Measurements from ENCODE around the gene SLC25A38.

The SLC25A38 gene

DNA sequence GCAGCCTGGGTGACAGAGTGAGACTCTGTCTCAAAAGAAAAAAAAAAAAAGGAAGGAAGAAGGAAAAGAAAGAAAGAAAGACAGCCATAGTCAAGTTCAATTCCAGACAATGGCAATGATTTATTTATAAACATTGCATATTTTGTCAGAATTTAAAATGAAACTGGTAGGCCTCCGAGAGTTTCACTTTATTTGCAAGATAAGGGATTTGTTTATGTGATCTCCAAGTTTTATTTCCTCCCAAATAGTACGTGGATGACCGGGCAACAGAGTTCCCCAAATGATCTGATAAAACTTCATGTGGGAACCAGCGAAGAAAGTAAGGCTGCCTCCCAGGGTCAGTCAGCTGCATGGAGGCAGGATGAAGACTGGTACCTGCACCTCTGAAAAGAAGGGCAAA lies 55.7 kb downstream of the SLC25A38 start:
- no peak for DNase-seq

- DNase-seq, result no peak
Measured at GRCh38 chr3:39440316-39440715, 57.1 kb downstream of the SLC25A38 start.

- no peak for DNase-seq
Measured at GRCh38 chr3:39443530-39443929, 60.4 kb downstream of the SLC25A38 start.

DNA sequence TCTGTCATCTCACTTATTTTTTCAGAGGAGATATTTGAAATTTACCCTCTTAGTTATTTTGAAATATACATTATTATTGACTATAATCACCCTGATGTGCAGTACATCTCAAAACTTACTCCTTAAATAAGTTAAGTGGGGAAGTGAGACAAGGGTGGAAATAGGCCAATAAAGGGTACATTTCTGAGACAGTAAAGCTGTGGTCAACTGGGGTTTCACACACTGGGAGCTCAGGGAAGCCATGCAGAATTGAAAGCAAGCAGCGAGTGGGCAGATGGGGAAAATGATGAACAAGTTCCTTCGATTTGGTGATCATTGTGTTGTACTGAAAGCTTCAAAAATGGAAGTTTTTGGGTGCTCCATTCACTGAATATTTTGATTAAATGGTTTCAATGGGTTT lies 62.8 kb downstream of the SLC25A38 start:
- no peak for DNase-seq

DNA sequence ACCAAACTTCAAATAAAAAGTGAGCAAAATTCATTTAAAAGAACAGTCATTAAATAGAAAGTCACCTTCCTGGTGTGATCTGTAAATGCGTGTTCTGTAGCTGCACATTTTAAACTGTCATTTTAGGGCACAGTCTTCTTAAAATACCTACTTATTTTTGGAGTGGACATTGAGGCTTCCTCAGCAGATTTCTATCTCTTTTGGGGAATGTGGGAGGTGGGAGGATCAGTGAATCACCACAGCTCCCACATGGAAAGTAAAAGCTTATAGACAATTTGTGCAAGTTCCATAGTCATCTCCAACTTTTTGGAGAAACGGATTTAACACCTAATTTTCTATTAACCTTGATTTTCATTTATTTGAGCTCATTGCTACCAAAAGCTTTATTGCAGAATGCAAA lies 63.3 kb downstream of the SLC25A38 start:
- DNase-seq, result no peak
